Upper lobe of right lung (tissue), 1 donor: Measurements from ENCODE around the gene KRTAP5-9. TPM values are rescaled to one million over a fixed set of nuclear protein-coding genes. Genes with fewer than 3 reads are reported as not detected.
"Not testable (repeated sequence)": the region's sequence is repeated elsewhere in the genome, so short reads cannot be mapped to it uniquely, and the experiment has no call there.

Experiments used
- ATAC-seq: fragments of 200-7000 bp; cut with Tn5 transposase; one replicate; pipeline ENCODE4 v1.9.1; 2020; ENCODE audit warnings: mild to moderate bottlenecking, moderate library complexity
- DNase-seq: peaks from one replicate; pipeline ENCODE4 v3.0.0-alpha.2; 2020
- H3K27ac ChIP-seq: fragments of 200-600 bp; one replicate; pipeline ENCODE4 v1.8.0; 2022
- H3K27me3 ChIP-seq: fragments of 200-600 bp; one replicate; pipeline ENCODE4 v1.8.0; 2022; ENCODE audit warnings: mild to moderate bottlenecking
- H3K36me3 ChIP-seq: fragments of 200-600 bp; one replicate; pipeline ENCODE4 v1.8.0; 2022
- H3K4me1 ChIP-seq: fragments of 200-600 bp; one replicate; pipeline ENCODE4 v1.8.0; 2022
- H3K4me3 ChIP-seq: fragments of 200-600 bp; one replicate; pipeline ENCODE4 v1.8.0; 2022; ENCODE audit warnings: mild to moderate bottlenecking
- H3K9me3 ChIP-seq: fragments of 200-600 bp; one replicate; pipeline ENCODE4 v1.8.0; 2022
- CTCF ChIP-seq: fragments of 200-600 bp; IDR thresholded peaks from one replicate; pipeline ENCODE4 v1.8.0; 2022; ENCODE audit warnings: antibody characterized with exemption
- intact Hi-C: fragments of 100-400 bp; cut with DNase I; formaldehyde crosslinking; loops from one replicate; pipeline ENCODE4 v1.11.0; 2022
- total RNA-seq: library from RNA; stranded (reverse); fragmentation: NEBNext Ultra II Directional; extraction: Animal tissue kit (Norgen Biotek cat#: 25700); gene quantifications from one replicate; pipeline ENCODE4 v1.2.1, GENCODE V29; 2021
- donor health status: DM: no; HTN: yes; CAD: no; lungs with severe emphysema.

KRTAP5-9 gene
- total RNA-seq, 1 donor from 2014 or later: not detected

GRCh38 chr11:71527576-71528210 lies 20.5 kb upstream of the KRTAP5-9 start:
- DNase-seq: peak; percentile 6
- intact Hi-C loops: no loop called here

GRCh38 chr11:71530602-71531001 lies 17.6 kb upstream of the KRTAP5-9 start:
- ATAC-seq (no peak), DNase-seq (peak; percentile 16)
- Histone ChIP-seq H3K9me3 (no peaks in the 10 kb centered on the region), H3K36me3 (no peaks in the 10 kb centered on the region), H3K27ac (no peak overlapping the region), H3K4me3 (no peak overlapping the region), H3K27me3 (no peaks in the 10 kb centered on the region), H3K4me1 (no peaks in the 10 kb centered on the region)
- no peak for TF ChIP-seq CTCF
- intact Hi-C loops: no loop called here

More at GRCh38 chr11:71527576-71528210, 20.5 kb upstream of the KRTAP5-9 start:
- no peak for TF ChIP-seq CTCF
- no peak for ATAC-seq
- Histone ChIP-seq H3K27me3 (no peaks in the 10 kb centered on the region), H3K36me3 (no peaks in the 10 kb centered on the region), H3K4me3 (no peak overlapping the region), H3K4me1 (no peaks in the 10 kb centered on the region), H3K9me3 (no peaks in the 10 kb centered on the region), H3K27ac (no peak overlapping the region)

GRCh38 chr11:71532036-71532610 lies 16.1 kb upstream of the KRTAP5-9 start:
- Histone ChIP-seq H3K27ac (no peak overlapping the region), H3K36me3 (no peaks in the 10 kb centered on the region), H3K4me3 (no peak overlapping the region), H3K9me3 (no peaks in the 10 kb centered on the region), H3K27me3 (no peaks in the 10 kb centered on the region), H3K4me1 (no peaks in the 10 kb centered on the region)
- no peak for ATAC-seq
- no peak for TF ChIP-seq CTCF
- DNase-seq: no peak
- intact Hi-C loops: no loop called here

GRCh38 chr11:71534711-71535608 lies 13.3 kb upstream of the KRTAP5-9 start:
- H3K27ac ChIP-seq, ATAC-seq, H3K27me3 ChIP-seq, H3K4me3 ChIP-seq, H3K36me3 ChIP-seq, H3K4me1 ChIP-seq, H3K9me3 ChIP-seq, intact Hi-C loops: not testable (repeated sequence)
- DNase-seq: peak; percentile 25

GRCh38 chr11:71535825-71536224 lies 12.4 kb upstream of the KRTAP5-9 start:
- DNase-seq (no peak), ATAC-seq (no peak)
- no peaks in the 10 kb centered on the region for H3K27me3 ChIP-seq
- TF ChIP-seq CTCF: no peak
- no peak overlapping the region for H3K27ac ChIP-seq
- no peaks in the 10 kb centered on the region for H3K9me3 ChIP-seq
- H3K4me1 ChIP-seq: no peaks in the 10 kb centered on the region
- H3K36me3 ChIP-seq: no peaks in the 10 kb centered on the region
- no peak overlapping the region for H3K4me3 ChIP-seq
- intact Hi-C loops: no loop called here

- intact Hi-C loops: no loop called here
- DNase-seq (peak; percentile 40), ATAC-seq (no peak)
- no peak overlapping the region for H3K4me3 ChIP-seq
- H3K27ac ChIP-seq: no peak overlapping the region
- no peaks in the 10 kb centered on the region for H3K27me3 ChIP-seq
- no peaks in the 10 kb centered on the region for H3K36me3 ChIP-seq
- no peak for TF ChIP-seq CTCF
- H3K4me1 ChIP-seq: no peaks in the 10 kb centered on the region
- H3K9me3 ChIP-seq: no peaks in the 10 kb centered on the region
These were observed 10.7 kb upstream of the KRTAP5-9 start for GRCh38 chr11:71537537-71537936.

GRCh38 chr11:71537977-71538665 lies 10.1 kb upstream of the KRTAP5-9 start, which contains the start of gene KRTAP5-8:
TSS of gene KRTAP5-8 (plus strand) at chr11:71538025. CDS start at chr11:71538056, 31 bp downstream.
- intact Hi-C loops, H3K36me3 ChIP-seq, H3K27me3 ChIP-seq, ATAC-seq, H3K9me3 ChIP-seq, H3K4me1 ChIP-seq, H3K27ac ChIP-seq, H3K4me3 ChIP-seq: not testable (repeated sequence)
- peak; percentile 52 for DNase-seq
